GM12878 (cell line): ENCODE results near the gene C16orf86. TPM values are rescaled to one million over a fixed set of nuclear protein-coding genes. Genes with fewer than 3 reads are reported as not detected.

Experiments
- ATAC-seq: fragments of 200-7000 bp; cut with Tn5 transposase; 3 replicates; pipeline ENCODE4 v1.9.1; 2020; ENCODE audit warnings: mild to moderate bottlenecking, moderate library complexity
- BruUV-seq: library from RNA; stranded (reverse); fragments of 400-500 nt; replicated peaks from 2 replicates; lab custom pipeline; 2021; lab: Mats Ljungman, UMichigan
- CTCF ChIA-PET: fragments of 300-600 bp; sonication (Branson Sonifier 250); formaldehyde crosslinking; extraction: SDS; loops from one replicate; lab custom pipeline; 2021; ENCODE audit warnings: inconsistent platforms; lab: Yijun Ruan, JAX
- POLR2A ChIA-PET: fragments of 350-600 bp; formaldehyde crosslinking; extraction: SDS; loops from one replicate; lab custom pipeline; 2021; ENCODE audit warnings: inconsistent platforms; lab: Charles Lee
- RAD21 ChIA-PET: fragments of 300-600 bp; sonication (Branson Sonifier 250); formaldehyde crosslinking; loops from one replicate; lab custom pipeline; 2023; ENCODE audit warnings: antibody characterized with exemption; ENCODE audit not compliant: unreplicated experiment; lab: Charles Lee
- SMC1A ChIA-PET: fragments of 300-600 bp; sonication (Branson Sonifier 250); formaldehyde crosslinking; loops from one replicate; lab custom pipeline; 2023; ENCODE audit not compliant: unreplicated experiment, uncharacterized antibody; lab: Charles Lee
- DNase-seq: peaks from one replicate; pipeline ENCODE4 v3.0.0-alpha.2; 2011; ENCODE audit warnings: low read depth, low spot score
- FAIRE-seq: peaks from 3 replicates; lab custom pipeline; 2011; peaks lifted over from hg19 to GRCh38; lab: Jason Lieb, UNC
- H2AFZ ChIP-seq: 2 replicates; pipeline ENCODE4 v1.6.0; 2011; ENCODE audit warnings: low read depth, low read length, control low read depth; ENCODE audit not compliant: control insufficient read depth
- H3K27ac ChIP-seq: 2 replicates; pipeline ENCODE4 v1.5.1; 2011; ENCODE audit warnings: control low read depth; ENCODE audit not compliant: control insufficient read depth, insufficient read depth
- H3K27me3 ChIP-seq, 2 experiments: replicated peaks in 1 of 2; 2 replicates each; pipeline versions ENCODE4 v1.6.0 to v1.6.1; 2011; ENCODE audit warnings: low read length in 1 of 2; ENCODE audit not compliant: control insufficient read depth in 2 of 2, insufficient read depth in 2 of 2
- H3K36me3 ChIP-seq, 2 experiments: 2 replicates each; pipeline ENCODE4 v1.5.1; 2011; ENCODE audit warnings: low read length in 1 of 2; ENCODE audit not compliant: control insufficient read depth in 2 of 2, insufficient read depth in 2 of 2
- H3K4me1 ChIP-seq: 2 replicates; pipeline ENCODE4 v1.6.1; 2011; ENCODE audit warnings: mild to moderate bottlenecking, low read length, moderate library complexity, mixed read lengths; ENCODE audit not compliant: control insufficient read depth, insufficient read depth
- H3K4me2 ChIP-seq: 2 replicates; pipeline ENCODE4 v1.6.0; 2011; ENCODE audit warnings: control low read depth; ENCODE audit not compliant: control insufficient read depth, insufficient read depth
- H3K4me3 ChIP-seq: fragments of 200-600 bp; sonication (generic); 2 replicates; pipeline ENCODE4 v1.5.1; 2016
- H3K79me2 ChIP-seq: 2 replicates; pipeline ENCODE4 v1.6.0; 2011; ENCODE audit warnings: low read length; ENCODE audit not compliant: control insufficient read depth, insufficient read depth
- H3K9ac ChIP-seq: 2 replicates; pipeline ENCODE4 v1.8.0; 2011; ENCODE audit warnings: low read length, control low read depth, mixed read lengths; ENCODE audit not compliant: control insufficient read depth, insufficient read depth
- H3K9me3 ChIP-seq: replicated peaks from 3 replicates; pipeline ENCODE4 v1.5.1; 2011; ENCODE audit warnings: mild to moderate bottlenecking, low read length; ENCODE audit not compliant: control insufficient read depth, insufficient read depth
- H4K20me1 ChIP-seq: 2 replicates; pipeline ENCODE4 v1.6.0; 2011; ENCODE audit not compliant: control insufficient read depth, insufficient read depth
- DPF2 ChIP-seq: fragments of 450-650 bp; IDR thresholded peaks from 2 replicates; pipeline ENCODE4 v1.6.1; 2017; ENCODE audit warnings: mild to moderate bottlenecking
- NR2C2 ChIP-seq: IDR thresholded peaks from 2 replicates; pipeline ENCODE4 v1.6.1; 2011; ENCODE audit warnings: borderline replicate concordance, low read depth; ENCODE audit not compliant: control insufficient read depth, insufficient read length
- PKNOX1 ChIP-seq: fragments of 450-650 bp; IDR thresholded peaks from 2 replicates; pipeline ENCODE4 v1.6.1; 2016; ENCODE audit warnings: mild to moderate bottlenecking
- POLR2A ChIP-seq: IDR thresholded peaks from 2 replicates; pipeline ENCODE4 v1.6.1; 2011; ENCODE audit warnings: low read depth, mild to moderate bottlenecking, low read length
- SIN3A ChIP-seq: IDR thresholded peaks from 2 replicates; pipeline ENCODE4 v1.6.1; 2012; ENCODE audit warnings: low read depth, low read length, improper control_type of control experiment
- ZBED1 ChIP-seq: IDR thresholded peaks from 2 replicates; pipeline ENCODE4 v1.6.1; 2016; ENCODE audit warnings: borderline replicate concordance
- WGBS: methylation state at CpG from one replicate; pipeline ENCODE4 v1.1.6; 2016; ENCODE audit warnings: low lambda C conversion rate; ENCODE audit not compliant: insufficient replicate concordance, insufficient coverage; ENCODE audit errors: missing lambda C conversion rate; 5-methylcytosine and 5-hydroxymethylcytosine counted together
- in situ Hi-C: fragments of 300-500 bp; cut with MboI; formaldehyde crosslinking; loops from 9 replicates; pipeline ENCODE4 v1.14.3; 2018; ENCODE audit warnings: mixed read lengths
- intact Hi-C: fragments of 100-400 bp; cut with micrococcal nuclease; formaldehyde crosslinking; loops from one replicate; pipeline ENCODE4 v1.14.2; 2022; ENCODE audit not compliant: unreplicated experiment
- polyA plus RNA-seq, 11 experiments: library from polyadenylated mRNA; depleted of rRNA in 4 of 11; unstranded in 6 of 11; stranded (reverse) in 5 of 11; fragments of >200 nt; fragmentation: Nextera tagmentation in 4 of 11; fragmentation: Illumina TruSeq in 1 of 11; extraction: Ambion mirVana in 4 of 11; extraction: Trizol in 1 of 11; gene quantifications; 1 replicate in 1 of 11; 2 replicates in 10 of 11; pipeline versions ENCODE4 v1.2.1 to v1.2.3, GENCODE V29; 2011 to 2016; ENCODE audit warnings: inconsistent platforms in 2 of 11, missing spikeins in 2 of 11, low read depth in 1 of 11
- total RNA-seq, 4 experiments: library from RNA; depleted of rRNA in 3 of 4; stranded (reverse); fragments of >200 nt in 3 of 4; fragmentation: Illumina TruSeq in 1 of 4; extraction: Trizol in 1 of 4; gene quantifications; 2 replicates each; pipeline versions ENCODE4 v1.2.1 to v1.2.3, GENCODE V29; 2013 to 2021

C16orf86 gene
- total and polyA plus RNA-seq, 10 of the 15 experiments (the other 5 are each of a cell fraction or from before 2014, with no cell fraction given) = 0.11 to 3.3 (median 1.6) TPM

- Histone ChIP-seq H3K4me1 (peaks cover 2% of the 10 kb centered on the region; the same call in 1 of the 2 replicates), H4K20me1 (no peaks in the 10 kb centered on the region), H3K4me2 (no peak overlapping the region), H3K9ac (no peak overlapping the region), H3K79me2 (peaks cover under 1% of the 10 kb centered on the region; the same call in 1 of the 2 replicates), H3K27me3 (no peaks in the 10 kb centered on the region), H3K36me3 (peaks cover 2 to 8% of the 10 kb centered on the region in 2 experiments), H3K27ac (no peak overlapping the region), H2AFZ (no peak overlapping the region), H3K4me3 (no peak overlapping the region), H3K9me3 (no peaks in the 10 kb centered on the region)
- intact Hi-C loops (no loop called here), in situ Hi-C loops (no loop called here)
- CTCF ChIA-PET = interaction anchor here (1.3 kb wide), 1 partner anchor 9 kb away, joined by 5 read pairs; the partner anchor contains the start of gene ACD
- RAD21 ChIA-PET = no interaction called here
- no TSS peak for BruUV-seq
- WGBS = 90% methylated on average over 7 of the region's 7 CpGs
- no peak for ATAC-seq
- no peak for TF ChIP-seq NR2C2
- TF ChIP-seq POLR2A = peak; percentile 18; the same call in 1 of the 2 replicates
- no peak for FAIRE-seq
- POLR2A ChIA-PET = interaction anchor here (1.0 to 1.1 kb wide), 2 partner anchors 9 to 69 kb away, joined by 3 read pairs; partner anchors contain the start of gene ACD
- DNase-seq = no peak
- SMC1A ChIA-PET = no interaction called here
These were observed 15.6 kb upstream of the C16orf86 start for GRCh38 chr16:67651039-67651438.

GRCh38 chr16:67651847-67652246 lies 14.8 kb upstream of the C16orf86 start:
- no peaks in the 10 kb centered on the region for H3K9me3 ChIP-seq

More at GRCh38 chr16:67651847-67652246, 14.8 kb upstream of the C16orf86 start:
- no peak overlapping the region for H3K4me3 ChIP-seq
- ChIA-PET RAD21 (no interaction called here), SMC1A (no interaction called here), CTCF (interaction anchor here (1.1 kb wide), 1 partner anchor 131 kb away, joined by 4 read pairs; no protein-coding TSS in a partner anchor), POLR2A (interaction anchor here (1.0 kb wide), 1 partner anchor 16 kb away, joined by 3 read pairs; no protein-coding TSS in a partner anchor)
- H2AFZ ChIP-seq = no peak overlapping the region
- DNase-seq (no peak), FAIRE-seq (no peak), ATAC-seq (no peak)
- no TSS peak for BruUV-seq
- in situ Hi-C loops = no loop called here
- H3K4me2 ChIP-seq = no peak overlapping the region
- TF ChIP-seq ZBED1 = no peak
- no peak for TF ChIP-seq SIN3A
- no peak for TF ChIP-seq DPF2
- no peak for TF ChIP-seq PKNOX1
- 87% methylated on average over 4 of the region's 4 CpGs for WGBS
- H3K4me1 ChIP-seq = no peaks in the 10 kb centered on the region
- no peaks in the 10 kb centered on the region for H3K27me3 ChIP-seq
- intact Hi-C loops = no loop called here
- H3K79me2 ChIP-seq = no peaks in the 10 kb centered on the region
- no peak overlapping the region for H3K9ac ChIP-seq
- no peak overlapping the region for H3K27ac ChIP-seq
- no peaks in the 10 kb centered on the region for H4K20me1 ChIP-seq
- peaks cover 2 to 9% of the 10 kb centered on the region in 2 experiments for H3K36me3 ChIP-seq
